Placental pericyte (primary cell): ENCODE measurements around the gene TMEM106C. TPM values are rescaled to one million over a fixed set of nuclear protein-coding genes. Genes with fewer than 3 reads are reported as not detected.

Experiments
- total RNA-seq: library from RNA; depleted of rRNA; stranded (reverse); fragments of >200 nt; gene quantifications from 2 replicates; pipeline ENCODE4 v1.2.3, GENCODE V29; 2012

The TMEM106C gene
- 62.2 and 107 TPM in 2 replicates for total RNA-seq

DNA sequence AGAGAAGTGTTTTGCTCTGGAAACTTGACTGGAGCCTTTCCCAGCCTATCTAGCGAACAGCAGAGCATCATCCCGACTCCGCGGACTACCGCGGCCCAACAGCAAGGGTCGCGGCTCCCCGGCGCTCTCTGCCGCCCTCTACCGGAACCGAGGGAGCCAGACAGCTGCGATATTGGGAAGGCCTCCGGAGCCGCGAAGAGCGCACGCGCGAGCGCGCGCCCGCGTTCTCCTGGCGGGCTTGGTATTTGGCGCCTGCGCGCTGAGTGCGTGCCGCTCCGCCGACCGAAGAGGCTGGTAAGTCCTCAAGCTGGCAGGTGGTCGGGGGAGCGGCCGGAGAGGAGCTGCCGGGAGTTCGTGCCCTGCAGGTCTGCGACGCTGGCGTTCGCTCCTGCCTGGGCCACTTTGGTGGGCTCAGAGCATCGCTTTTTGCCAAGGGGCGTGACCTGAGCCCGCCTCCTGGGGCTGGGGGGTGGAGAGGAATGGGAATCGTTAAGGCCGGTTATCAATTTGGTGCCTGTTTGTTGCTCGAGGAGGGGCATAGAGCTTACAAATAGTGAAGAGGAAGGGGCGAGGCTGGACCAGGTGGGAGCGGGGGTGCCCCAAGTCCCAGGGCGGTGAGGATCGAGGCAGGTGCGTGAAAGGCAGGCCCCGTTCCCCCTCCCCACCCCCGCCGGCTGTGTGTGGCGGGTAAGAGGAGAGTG, at the start of gene TMEM106C:
TMEM106C (plus strand) TSS at position 257 of the 701 bp plus-strand sequence. CDS start 641 bp downstream, outside the sequence.

GRCh38 chr12:48004053-48004941, 40.9 kb downstream of the TMEM106C start, which contains the start of gene COL2A1:
Gene COL2A1, minus strand, starts transcription at chr12:48004476. Its CDS starts 155 bp downstream, at chr12:48004321.

Other genes with a start within 250 kb of the TMEM106C start
- gene ENDOU, start 238.1 kb upstream of the TMEM106C start, total RNA-seq = under 0.01 TPM in 1 of 2 replicates, not detected in the other
- 2.0 and 3.4 TPM in 2 replicates for gene RAPGEF3, start 204.7 kb upstream of the TMEM106C start, total RNA-seq
- 6.4 and 12.3 TPM in 2 replicates for gene SLC48A1, start 190.4 kb upstream of the TMEM106C start, total RNA-seq
- 38.7 and 60.4 TPM in 2 replicates for gene HDAC7, start 143.7 kb upstream of the TMEM106C start, total RNA-seq
- 23.9 and 57.3 TPM in 2 replicates for gene VDR, start 58.6 kb upstream of the TMEM106C start, total RNA-seq
- gene COL2A1, start 40.9 kb downstream of the TMEM106C start, total RNA-seq = 0.14 TPM in 1 of 2 replicates, not detected in the other
- gene SENP1, start 142.5 kb downstream of the TMEM106C start, total RNA-seq = 18.8 and 31.5 TPM in 2 replicates
- 53.0 and 63.9 TPM in 2 replicates for gene PFKM, start 155.8 kb downstream of the TMEM106C start, total RNA-seq
- gene ASB8, start 193.9 kb downstream of the TMEM106C start, total RNA-seq = 21.2 and 24.2 TPM in 2 replicates
- 0.29 and 1.1 TPM in 2 replicates for gene CCDC184, start 220.0 kb downstream of the TMEM106C start, total RNA-seq
- gene OR10AD1, start 239.7 kb downstream of the TMEM106C start, total RNA-seq = not detected in 2 replicates